ENCODE results near the gene CTSL.
"Not testable (repeated sequence)": the region's sequence is repeated elsewhere in the genome, so short reads cannot be mapped to it uniquely, and the experiment has no call there.

Gene CTSL

DNA sequence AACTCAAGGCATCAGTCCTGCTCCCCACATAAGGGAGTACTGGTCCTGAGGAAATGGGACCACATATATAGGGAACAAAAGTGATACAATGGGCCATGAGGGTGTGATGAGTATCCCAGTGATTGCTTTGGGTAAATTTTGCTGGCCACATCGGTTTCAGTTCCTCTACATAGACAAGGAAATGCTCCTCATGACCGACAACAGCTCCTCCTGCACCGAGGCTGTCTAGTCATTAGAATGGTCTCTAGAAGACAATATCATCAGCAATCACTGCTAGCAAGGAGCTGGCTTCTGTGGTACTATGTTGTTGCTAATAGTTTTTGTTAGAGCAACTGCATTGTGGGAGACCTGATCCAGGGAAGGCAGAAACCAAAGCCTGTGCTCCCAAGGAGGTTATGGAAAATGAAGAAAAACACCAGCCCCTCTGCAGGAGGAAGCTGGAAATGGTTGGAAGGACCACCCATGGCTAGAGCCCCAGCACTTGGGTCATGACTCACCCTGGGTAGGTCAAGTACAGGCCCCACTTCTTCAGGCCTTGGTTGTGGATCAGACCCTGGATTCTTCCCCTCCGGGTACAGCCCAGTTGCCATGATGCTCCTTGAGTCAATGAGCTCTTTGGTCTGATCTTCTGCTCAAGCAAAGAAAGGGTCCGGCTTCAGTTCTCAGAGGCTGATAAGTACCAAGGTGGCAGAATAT lies 3.4 kb upstream of the CTSL start:
- no peak for DNase-seq (ENCODE audit: low read depth)

DNA sequence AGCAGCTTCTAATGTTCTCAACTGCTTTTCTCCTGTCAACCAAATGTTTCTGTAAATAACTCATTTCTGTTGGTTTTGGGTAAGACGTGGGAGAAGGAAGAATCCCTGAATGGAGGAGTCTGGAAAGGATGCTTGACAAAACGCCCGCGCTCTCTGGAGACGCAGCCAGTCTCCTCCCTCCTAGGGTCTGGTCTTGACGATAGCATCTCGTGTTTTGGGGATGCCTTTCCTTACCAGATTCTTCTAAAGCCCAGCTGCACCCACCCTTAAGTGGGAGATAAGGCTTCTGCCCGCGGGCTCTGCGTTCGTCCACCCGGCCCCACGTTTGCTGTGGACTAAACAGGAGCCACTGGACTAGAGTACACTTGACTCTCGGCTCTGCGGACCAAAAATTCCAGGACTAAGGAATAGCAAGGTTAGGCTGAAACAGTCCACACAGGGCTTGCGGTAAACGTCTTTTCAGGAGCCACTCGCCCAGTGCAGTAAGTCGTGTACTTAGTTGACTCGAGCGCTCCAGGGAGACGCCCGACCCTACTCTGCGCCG lies 491 bp upstream of the CTSL start:
- DNase-seq (ENCODE audit: low read depth) = peak; percentile 9

DNA sequence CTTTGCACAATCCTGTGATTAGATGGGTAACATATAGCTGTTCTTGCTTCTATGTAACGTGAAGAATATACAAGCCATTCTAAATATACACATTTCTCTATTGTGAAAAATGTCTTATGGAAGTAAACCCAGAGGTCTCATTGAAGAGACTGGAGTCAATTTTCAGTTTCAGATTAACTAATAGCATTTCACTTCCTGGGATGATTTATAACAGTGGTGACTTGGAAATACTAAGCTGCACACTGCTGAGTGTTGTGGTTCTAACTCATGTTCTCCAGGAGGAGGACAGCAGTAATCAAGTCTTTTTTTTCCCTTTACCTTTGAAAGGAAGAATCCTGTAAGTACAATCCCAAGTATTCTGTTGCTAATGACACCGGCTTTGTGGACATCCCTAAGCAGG lies 3.3 kb downstream of the CTSL start:
- DNase-seq (ENCODE audit: low read depth) = no peak

DNA sequence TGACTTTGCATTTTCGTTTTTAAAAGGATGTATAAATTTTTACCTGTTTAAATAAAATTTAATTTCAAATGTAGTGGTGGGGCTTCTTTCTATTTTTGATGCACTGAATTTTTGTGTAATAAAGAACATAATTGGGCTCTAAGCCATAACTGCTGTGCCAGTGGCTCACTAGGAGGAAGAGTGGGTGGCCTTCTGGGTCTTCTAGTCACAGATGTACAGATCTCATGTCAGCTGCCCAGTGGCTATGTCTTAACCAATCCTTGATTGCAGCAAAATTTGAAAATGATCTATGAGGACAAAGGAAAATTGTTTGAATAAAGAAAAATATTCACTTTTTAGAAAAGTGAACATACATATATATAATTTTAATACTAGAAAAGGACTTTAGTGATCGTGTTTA lies 5.4 kb downstream of the CTSL start:
- DNase-seq (ENCODE audit: low read depth) = no peak

DNA sequence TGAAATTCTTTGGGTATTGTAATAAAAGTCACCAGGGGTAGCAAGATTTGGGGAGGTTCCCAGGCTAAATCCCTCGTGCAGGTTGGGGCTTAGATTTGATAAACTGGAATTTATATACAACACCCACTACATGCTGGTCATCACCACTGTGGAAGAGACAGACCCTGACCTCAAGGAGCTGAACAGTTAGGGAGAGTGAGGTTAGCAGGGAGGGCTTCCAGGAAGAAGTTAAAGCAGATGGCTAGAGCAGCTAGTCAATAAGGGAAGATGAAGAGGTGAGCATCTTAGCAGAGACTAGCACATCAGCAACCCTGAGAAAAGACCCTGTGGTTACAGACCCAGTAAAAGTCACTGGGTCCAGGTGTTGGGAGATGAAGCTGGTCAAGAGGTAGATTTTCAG lies 6.4 kb downstream of the CTSL start:
- no peak for DNase-seq (ENCODE audit: low read depth)

DNA sequence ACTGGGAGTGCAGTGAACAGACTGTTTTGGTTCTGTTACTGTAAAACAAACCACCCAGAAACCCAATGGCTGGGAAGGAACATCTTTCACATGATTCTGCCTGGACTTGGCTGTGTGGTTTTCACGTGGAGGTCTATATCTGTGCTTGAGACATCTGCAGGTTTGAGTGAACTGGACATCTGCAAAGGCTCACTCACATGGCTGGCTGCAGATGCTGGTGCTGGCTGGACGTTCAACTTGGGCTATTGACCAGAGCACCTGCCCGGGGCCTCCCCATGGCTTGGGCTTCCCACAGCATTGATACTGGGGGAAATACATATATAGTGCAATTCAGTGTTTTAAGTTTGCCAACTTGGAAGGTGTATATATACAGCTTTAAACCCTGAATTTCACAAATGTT lies 6.8 kb downstream of the CTSL start:
- DNase-seq (ENCODE audit: low read depth) = no peak

DNA sequence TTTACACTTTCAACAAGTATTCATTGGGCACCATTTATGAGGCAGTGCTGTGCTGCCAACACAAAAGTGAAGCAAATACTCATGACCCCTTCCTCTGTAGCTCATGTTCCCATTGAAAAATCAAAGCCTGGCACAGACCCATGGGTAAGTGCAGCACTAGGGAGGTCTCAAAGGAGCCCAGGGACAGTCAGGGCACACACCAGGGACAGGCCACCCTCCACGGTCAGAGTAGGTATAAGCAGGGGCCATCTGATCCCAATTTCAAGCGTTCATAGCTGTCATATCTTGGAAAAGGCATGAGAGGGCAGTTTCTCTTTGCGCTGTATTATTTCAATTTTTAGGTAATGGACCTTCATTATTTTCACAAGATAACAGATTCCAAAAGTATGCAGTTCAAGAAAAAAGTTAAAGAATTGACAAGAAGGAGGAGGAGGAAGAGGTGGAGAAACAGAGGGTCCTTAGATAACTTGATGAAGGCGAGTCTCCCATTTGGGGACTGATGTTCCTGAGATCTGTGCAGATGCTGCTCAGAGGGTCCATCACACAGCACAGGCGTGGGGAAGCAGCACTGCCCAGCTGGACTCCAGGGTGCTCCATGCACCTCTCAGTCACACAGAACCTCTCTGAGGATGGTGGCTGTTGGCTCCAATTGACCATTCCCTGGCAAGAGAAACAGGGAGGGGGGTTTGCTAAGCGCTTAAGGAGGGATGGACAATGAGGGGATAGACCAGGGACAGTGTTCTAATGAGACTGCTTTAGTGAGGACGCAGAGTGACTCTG lies 7.5 kb downstream of the CTSL start:
- DNase-seq (ENCODE audit: low read depth) = no peak

DNA sequence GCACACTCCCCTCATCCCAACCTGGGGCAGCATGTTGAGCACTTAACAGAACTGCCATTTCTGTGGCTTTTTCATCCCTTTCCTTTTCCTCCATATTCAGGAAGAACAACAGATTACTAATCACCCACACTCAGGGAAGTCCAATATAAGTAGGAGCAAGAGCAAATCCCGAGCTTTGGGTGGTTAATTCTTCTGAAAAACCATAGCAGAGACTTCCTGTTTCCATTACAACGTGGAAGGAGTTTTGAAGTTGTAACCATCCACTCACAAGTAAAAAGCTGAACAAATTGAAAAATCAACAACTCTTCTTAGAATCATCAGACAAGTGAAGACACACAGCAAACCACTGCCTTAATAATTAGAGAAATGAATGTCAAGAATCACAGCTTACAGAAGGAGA lies 8.2 kb downstream of the CTSL start:
- DNase-seq (ENCODE audit: low read depth) = no peak

DNA sequence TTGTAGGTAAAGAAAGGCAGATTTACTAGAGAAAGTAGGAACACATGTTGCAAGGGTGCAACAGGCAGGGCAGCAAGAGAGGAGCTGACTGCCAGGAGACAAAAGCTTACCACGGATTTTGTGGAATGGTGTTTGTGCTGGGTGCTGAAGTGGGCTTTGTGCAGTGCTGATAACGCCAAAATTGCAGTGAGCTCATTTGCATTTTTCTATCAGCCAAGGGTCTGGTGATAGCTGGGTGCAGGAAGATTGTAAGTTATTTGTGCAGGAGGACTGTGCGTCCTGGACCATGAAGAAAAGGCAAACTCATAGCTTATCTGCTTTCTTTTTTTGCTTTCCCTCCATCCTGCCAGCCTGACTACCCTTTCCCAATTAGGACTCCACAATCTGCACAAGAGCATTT lies 13.6 kb downstream of the CTSL start:
- DNase-seq (ENCODE audit: low read depth) = no peak

DNA sequence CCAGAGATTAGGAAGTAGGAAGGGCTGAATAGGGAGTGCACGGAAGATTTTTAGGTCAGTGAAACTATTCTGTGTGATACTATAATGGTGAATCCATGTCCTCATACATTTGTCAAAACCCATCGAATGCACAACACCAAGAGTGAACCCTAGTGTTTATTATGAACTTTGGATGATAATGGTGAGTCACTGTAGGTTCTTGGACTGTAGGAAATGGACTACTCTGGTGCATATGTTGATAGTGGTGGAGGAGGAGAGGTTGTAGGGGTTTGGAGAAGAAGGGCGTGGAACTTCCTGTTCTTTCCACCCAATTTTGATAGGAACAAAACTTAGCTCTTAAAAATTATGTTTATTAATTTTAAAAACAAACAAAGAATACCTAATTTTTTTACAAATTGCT lies 14.3 kb downstream of the CTSL start:
- DNase-seq (ENCODE audit: low read depth) = no peak

DNA sequence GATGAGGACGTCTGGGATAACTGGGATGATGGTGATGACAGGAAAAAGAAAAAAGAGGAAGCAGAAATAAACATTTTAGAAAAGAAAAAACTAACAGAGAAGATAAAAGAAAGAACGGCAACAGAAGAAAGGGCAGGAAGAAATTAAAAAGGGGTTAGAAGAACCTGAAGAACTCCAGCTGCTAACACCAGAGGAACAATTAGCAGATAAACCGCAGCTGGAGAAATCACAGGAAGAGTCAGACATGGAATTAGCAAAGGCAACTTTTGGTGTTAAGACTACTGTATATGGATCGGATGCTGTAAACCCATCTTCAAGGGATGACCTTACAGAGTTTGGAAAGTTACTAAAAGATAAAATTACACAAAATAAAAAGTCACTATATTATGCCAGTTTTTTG lies 15.4 kb downstream of the CTSL start:
- no peak for DNase-seq (ENCODE audit: low read depth)

DNA sequence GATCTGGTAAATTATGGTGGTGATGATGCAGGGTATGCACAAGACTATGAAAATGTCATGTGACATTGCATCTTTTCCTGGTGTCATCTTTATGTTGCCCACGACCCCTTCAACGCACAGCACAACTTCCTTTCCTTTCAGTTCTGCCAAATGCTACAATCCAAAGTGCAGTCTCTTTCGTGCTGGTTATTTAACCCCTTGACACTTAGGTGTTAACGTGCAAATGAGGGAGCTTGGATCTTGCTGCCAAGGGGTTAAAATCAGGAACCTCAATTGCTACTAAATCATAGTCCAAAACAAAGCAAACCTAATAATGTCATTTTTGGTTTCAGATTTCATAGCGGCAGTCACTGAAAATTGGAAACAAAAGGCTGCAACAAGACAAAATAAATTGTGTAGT lies 16.0 kb downstream of the CTSL start:
- DNase-seq (ENCODE audit: low read depth) = no peak

DNA sequence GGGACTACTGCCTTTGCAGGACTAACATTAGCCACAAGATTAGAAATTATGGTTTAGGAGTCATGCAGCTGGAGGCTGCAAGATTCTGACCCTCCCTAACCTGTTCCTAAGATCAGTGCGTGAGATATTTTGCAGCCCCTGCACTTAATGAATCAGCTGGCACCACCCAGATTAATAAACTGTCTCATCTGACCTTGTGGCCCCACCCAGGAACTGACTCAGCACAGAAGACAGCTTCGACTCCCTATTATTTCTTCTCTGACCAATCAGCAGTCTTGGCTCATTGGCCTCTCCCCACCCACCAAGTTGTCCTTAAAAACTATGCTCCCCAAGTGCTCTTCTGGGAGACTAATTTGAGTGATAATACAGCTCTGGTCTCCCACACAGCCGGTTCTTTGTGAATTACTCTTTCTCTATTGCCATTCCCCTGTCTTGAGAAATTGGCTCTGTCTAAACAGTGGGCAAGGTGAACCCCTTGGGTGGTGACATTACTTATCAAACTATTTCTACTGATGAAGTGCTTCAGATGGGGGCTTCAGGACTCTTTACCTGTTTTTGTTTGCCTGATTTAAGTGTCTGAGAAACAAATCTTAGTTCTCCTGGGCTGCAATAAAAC lies 17.0 kb downstream of the CTSL start:
- no peak for DNase-seq (ENCODE audit: low read depth)

DNA sequence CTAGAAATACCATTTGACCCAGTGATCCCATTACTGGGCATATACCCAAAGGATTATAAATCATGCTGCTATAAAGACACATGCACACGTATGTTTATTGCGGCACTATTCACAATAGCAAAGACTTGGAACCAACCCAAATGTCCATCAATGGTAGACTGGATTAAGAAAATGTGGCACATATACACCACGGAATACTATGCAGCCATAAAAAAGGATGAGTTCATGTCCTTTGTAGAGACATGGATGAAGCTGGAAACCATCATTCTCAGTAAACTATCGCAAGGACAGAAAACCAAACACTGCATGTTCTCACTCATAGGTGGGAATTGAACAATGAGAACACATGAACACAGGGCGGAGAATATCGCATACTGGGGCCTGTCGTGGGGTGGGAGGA lies 18.3 kb downstream of the CTSL start:
- DNase-seq (ENCODE audit: low read depth) = not testable (repeated sequence)

DNA sequence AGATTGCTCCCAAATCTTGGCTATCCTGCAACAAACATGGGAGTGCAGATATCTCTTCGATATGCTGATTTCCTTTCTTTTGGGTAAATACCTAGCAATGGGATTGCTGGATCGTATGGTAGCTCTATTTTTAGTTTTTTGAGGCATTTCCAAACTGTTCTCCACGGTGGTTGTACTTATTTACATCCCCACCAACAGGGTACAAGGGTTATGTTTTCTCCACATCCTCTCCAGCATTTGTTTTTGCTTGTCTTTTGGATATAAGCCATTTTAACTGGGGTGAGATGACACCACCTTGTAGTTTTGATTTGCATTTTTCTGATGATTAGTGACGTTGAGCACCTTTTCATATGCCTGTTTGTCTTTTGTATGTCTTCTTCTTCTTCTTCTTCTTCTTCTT lies 20.3 kb downstream of the CTSL start:
- no peak for DNase-seq (ENCODE audit: low read depth)

DNA sequence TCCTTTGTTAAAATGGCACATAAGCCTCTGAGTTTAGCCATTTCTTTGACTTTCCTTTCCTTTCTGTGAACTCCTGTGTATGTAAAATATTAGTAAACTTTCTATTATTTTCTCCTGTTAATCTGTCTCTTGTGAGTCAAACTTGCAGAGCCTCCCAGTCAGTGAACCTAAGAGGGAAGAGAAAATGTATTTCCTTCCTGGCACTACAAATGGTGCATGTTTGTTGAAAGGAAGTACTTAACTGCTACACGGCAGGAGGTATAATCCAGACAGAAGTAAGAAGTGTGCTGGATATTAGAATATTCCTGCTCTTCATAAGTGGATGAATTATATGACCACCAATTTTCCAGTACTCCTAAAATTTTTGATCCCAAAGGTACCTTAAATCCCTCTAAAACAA lies 23.0 kb downstream of the CTSL start:
- no peak for DNase-seq (ENCODE audit: low read depth)

DNA sequence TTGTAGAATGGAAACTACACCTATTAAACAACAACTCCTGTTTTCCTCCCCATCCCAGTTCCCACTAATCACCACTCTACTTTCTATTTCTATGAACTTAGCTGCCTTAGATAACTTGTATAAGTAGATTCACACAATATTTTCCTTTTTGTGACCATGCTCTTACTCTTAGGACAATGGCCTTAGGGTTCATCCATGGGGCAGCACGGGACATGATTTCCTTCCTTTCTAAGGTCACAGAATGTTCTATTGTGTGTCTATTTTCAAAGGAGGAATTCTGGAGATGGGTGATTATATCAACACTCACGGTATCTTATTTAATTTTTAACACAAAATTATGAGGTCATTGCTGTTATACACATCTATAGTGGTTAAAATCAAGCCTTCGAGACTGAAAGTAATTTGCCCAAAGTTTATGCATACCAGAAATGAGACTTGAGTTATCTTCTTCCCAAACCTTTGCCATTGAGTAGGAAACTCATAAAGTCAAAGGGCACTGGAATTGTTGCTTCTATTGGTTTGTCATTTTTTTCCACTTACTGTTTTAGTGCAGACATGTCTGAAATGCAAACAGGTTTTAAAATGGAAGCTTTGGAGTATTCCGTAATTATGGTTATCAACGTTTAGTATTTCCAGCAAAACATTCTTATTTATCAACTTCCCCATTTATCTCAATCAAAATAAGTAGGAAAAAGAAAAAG lies 23.6 kb downstream of the CTSL start:
- no peak for DNase-seq (ENCODE audit: low read depth)

DNA sequence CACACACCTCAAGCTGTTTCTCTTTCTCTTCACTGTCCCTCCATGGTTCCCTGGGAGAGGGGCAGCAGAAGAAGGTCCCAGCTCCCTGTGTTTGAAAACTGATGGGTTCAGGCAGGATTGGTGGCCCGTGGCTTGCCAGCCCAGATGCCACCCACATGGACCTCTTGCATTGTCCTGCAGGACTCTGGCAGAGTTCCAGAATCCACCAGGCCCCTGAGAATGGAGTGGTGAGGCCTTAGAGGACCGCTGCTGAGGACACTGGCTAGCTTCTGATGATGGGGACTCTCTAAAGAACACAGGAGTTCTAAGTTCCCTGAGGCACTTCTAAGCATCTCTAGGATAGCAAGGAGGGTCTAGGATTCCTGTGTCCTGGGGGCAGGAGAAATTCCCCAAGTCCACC lies 24.8 kb downstream of the CTSL start:
- DNase-seq (ENCODE audit: low read depth) = no peak

DNA sequence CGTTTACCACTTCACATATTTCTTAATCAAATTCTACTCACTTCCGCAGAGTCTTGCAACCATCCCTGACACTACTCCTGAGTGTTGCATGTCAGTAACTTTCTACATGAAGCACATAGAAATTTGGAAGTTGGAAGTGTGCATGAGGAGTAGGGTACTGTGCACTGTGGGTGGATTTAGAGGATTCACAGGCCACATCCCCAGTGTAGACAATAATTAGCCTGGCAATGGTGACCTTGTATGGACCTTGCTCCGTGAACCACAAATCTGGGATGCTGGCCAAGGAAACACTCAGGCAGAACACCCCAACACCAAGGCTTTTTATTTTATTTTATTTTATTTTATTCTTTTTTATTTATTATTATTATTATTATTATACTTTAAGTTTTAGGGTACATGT lies 25.5 kb downstream of the CTSL start:
- no peak for DNase-seq (ENCODE audit: low read depth)

DNA sequence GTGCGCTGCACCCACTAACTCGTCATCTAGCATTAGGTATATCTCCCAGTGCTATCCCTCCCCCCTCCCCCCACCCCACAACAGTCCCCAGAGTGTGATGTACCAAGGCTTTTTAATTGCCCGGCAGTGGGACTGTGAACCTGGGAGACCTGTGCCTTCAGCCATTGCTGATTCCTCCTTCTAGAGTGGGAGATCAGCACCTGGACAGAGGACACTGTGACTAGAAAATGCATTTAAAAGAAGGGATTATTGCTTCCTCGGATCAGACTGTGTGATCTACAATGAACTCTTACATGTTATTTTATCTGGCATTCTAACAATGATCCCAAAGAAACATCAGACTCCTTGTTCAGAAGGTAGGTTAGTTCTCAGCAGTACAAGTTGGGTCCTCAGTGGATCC lies 25.9 kb downstream of the CTSL start:
- no peak for DNase-seq (ENCODE audit: low read depth)

DNA sequence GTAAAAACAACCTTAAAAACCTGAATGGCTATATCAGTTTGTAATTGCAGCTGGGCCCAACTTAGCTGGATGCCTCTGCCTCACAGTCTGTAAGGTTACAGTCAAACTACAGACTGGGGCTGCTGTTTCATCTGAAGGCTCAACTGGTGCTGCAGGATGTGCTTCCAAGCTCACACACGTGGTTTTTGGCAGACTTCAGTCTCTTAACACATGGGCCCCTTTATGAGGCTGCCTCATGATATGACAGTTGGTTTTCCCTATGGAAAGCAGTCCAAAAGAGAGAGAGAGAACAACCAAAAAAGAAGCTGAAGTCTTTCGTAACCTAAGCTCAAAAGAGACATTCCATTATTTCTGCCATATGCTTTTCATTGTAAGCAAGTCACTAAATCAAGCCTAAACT lies 27.4 kb downstream of the CTSL start:
- no peak for DNase-seq (ENCODE audit: low read depth)

DNA sequence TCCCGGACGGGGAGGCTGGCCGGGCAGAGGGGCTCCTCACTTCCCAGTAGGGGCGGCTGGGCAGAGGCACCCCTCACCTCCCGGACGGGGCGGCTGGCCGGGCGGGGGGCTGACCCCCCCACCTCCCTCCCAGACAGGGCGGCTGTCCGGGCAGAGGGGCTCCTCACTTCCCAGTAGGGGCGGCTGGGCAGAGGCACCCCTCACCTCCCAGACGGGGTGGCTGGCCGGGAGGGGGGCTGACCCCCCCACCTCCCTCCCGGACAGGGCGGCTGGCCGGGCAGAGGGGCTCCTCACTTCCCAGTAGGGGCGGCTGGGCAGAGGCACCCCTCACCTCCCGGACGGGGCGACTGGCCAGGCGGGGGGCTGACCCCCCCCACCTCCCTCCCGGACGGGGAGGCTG lies 32.4 kb downstream of the CTSL start:
- DNase-seq (ENCODE audit: low read depth) = not testable (repeated sequence)

DNA sequence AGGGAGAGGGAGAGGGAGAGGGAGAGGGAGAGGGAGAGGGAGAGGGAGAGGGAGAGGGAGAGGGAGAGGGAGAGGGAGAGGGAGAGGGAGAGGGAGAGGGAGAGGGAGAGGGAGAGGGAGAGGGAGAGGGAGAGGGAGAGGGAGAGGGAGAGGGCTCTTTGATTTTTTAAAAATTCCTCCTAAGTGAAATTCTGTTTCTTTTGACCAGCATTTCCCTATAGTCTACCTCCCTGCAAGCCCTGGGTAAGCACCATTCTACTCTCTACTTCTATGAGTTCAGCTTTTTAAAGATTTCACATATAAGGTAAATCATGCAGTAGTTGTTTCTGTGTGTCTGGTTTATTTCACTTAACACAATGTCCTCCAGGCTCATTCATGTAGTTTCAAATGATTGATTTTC lies 34.1 kb downstream of the CTSL start:
- not testable (repeated sequence) for DNase-seq (ENCODE audit: low read depth)
